ENCODE measurements around the gene MOK. TPM values are rescaled to one million over a fixed set of nuclear protein-coding genes. Genes with fewer than 3 reads are reported as not detected.

Gene MOK
- total and polyA plus RNA-seq, 2 of the 4 experiments (the other 2 are of a cell fraction), result 16.8 to 48.5 TPM

DNA sequence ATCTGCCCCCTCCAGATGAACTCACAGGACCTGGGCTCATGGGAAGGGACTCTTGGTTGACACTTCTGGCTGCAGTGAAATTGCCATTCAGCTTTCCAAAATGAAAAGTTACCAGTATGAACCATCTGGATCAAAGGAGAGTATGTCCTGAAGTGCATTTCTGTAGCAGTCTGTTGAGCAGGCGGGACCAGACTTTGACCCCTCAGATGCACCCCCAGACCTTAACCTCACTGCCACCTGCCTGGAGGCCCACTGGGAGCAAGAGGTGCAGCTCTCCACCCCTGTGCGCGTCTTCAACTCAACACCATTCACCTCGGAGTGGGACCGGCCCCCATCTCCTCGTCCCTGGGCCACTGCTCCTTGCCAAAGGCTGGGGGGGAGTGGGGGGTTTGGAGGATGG, 55.0 kb downstream of the MOK start:
- H2AK9ac ChIP-seq (replicated peaks; ENCODE audit: low read depth, low read length, poor library complexity), result no peak overlapping the region
- in situ Hi-C loops (cut with MboI; ENCODE audit: low sequenced_read_pairs), result no loop called here

More for the DNA sequence above, 55.0 kb downstream of the MOK start:
- Histone ChIP-seq H3K4me2 (ENCODE audit: low read depth, low read length) (no peak overlapping the region), H4K8ac (ENCODE audit: low read depth in 2 of 2, low read length in 2 of 2) (no peak overlapping the region), H3K9me1 (ENCODE audit: insufficient read depth, low read length) (peaks cover 8% of the 10 kb centered on the region; the same call in 1 of the 2 replicates), H3K4ac (ENCODE audit: low read depth, low read length) (no peak overlapping the region), H3K18ac (ENCODE audit: low read depth, low read length) (no peak overlapping the region), H3K56ac (ENCODE audit: extremely low read depth, insufficient read depth, low read length) (no peak overlapping the region), H3K27ac (ENCODE audit: insufficient read depth, low read length) (no peak overlapping the region), H3K9ac (ENCODE audit: low read depth, low read length) (no peak overlapping the region), H3K4me3 (ENCODE audit: insufficient read depth, low read depth, low read length) (no peak overlapping the region), H2AK5ac (ENCODE audit: low read depth, low read length) (0 out of 2 replicates have a peak overlapping the region, but pooled peaks have one; percentile 47), H2BK15ac (ENCODE audit: low read depth, low read length) (no peak overlapping the region), H3K9me3 (ENCODE audit: control insufficient read depth, insufficient read depth, low read length) (no peaks in the 10 kb centered on the region), H2BK5ac (ENCODE audit: low read depth, low read length, poor library complexity, severe bottlenecking) (no peak overlapping the region), H3K36me3 (ENCODE audit: control insufficient read depth, insufficient read depth, low read length) (no peaks in the 10 kb centered on the region; the same call in 1 of the 2 replicates), H3K14ac (replicated peaks; ENCODE audit: low read depth, low read length) (no peak overlapping the region), H3K79me1 (ENCODE audit: low read depth in 1 of 2, low read length in 2 of 2) (peaks cover 4 to 5% of the 10 kb centered on the region in 2 experiments; a peak in 3 of 4 replicates), H2BK20ac (ENCODE audit: low read depth, low read length) (no peak overlapping the region), H2AFZ (replicated peaks; ENCODE audit: low read length, poor library complexity) (no peak overlapping the region), H3K27me3 (ENCODE audit: control insufficient read depth, insufficient read depth, low read length) (no peaks in the 10 kb centered on the region; the same call in 1 of the 2 replicates), H3K23ac (ENCODE audit: low read depth, low read length) (no peak overlapping the region), H2BK120ac (ENCODE audit: low read depth, low read length) (no peak overlapping the region), H4K91ac (ENCODE audit: insufficient read depth, low read depth, low read length) (no peak overlapping the region), H4K20me1 (ENCODE audit: insufficient read depth, low read length) (no peaks in the 10 kb centered on the region), H4K5ac (ENCODE audit: low read depth, low read length) (no peak overlapping the region), H3K4me1 (ENCODE audit: control insufficient read depth, insufficient read depth, low read length) (peaks cover 6% of the 10 kb centered on the region)
- TF ChIP-seq POLR2A (IDR thresholded peaks at IDR 0.05; ENCODE audit: low read depth, low read length) (no peak), MAZ (IDR thresholded peaks at IDR 0.05; ENCODE audit: borderline replicate concordance, low read depth, low read length) (no peak), RCOR1 (IDR thresholded peaks at IDR 0.05; ENCODE audit: insufficient replicate concordance, low read length) (no peak), BHLHE40 (IDR thresholded peaks at IDR 0.05; ENCODE audit: low read depth, low read length) (no peak), RFX5 (IDR thresholded peaks at IDR 0.05; ENCODE audit: low read depth, low read length) (no peak), ELK1 (IDR thresholded peaks at IDR 0.05; ENCODE audit: borderline replicate concordance, low read depth, low read length) (no peak), RAD21 (IDR thresholded peaks at IDR 0.05; ENCODE audit: low read length) (no peak), CEBPB (IDR thresholded peaks at IDR 0.05; ENCODE audit: low read depth, low read length) (no peak), MXI1 (IDR thresholded peaks at IDR 0.05; ENCODE audit: borderline replicate concordance, low read depth, low read length) (no peak), NFE2L2 (IDR thresholded peaks at IDR 0.05; ENCODE audit: low read depth, low read length) (no peak), SMC3 (IDR thresholded peaks at IDR 0.05; ENCODE audit: low read depth, low read length) (no peak), USF2 (IDR thresholded peaks at IDR 0.05; ENCODE audit: low read depth, low read length) (no peak), MAFK (IDR thresholded peaks at IDR 0.05; ENCODE audit: low read depth, low read length) (no peak), FOS (IDR thresholded peaks at IDR 0.05; ENCODE audit: low read depth, low read length) (no peak), CHD1 (IDR thresholded peaks at IDR 0.05; ENCODE audit: low read depth, low read length) (no peak), CTCF (conservative IDR thresholded peaks at IDR 0.05; ENCODE audit: low read depth, low read length) (no peak)
- POLR2A ChIA-PET (ENCODE audit: unreplicated experiment), result no interaction called here
- intact Hi-C loops (cut with micrococcal nuclease) (no loop called here), dilution Hi-C loops (cut with HindIII; ENCODE audit: low sequenced_read_pairs, unreplicated experiment) (no loop called here)
- CTCF ChIA-PET, result no interaction called here
- no peak for DNase-seq
- no CpG with 5 or more reads among the region's 6 CpGs for WGBS, 2 experiments (ENCODE audit: extremely low coverage in 2 of 2, insufficient read length in 1 of 2)
- no peak for ATAC-seq (ENCODE audit: low read depth)
- BruUV-seq (replicated peaks), result no TSS peak
